GM19463 (cell line): ENCODE results near the gene ITSN1.

Experiments
- ATAC-seq: cut with Tn5 transposase; IDR thresholded peaks from one replicate; pipeline ENCODE4 v1.9.1; 2021; ENCODE audit warnings: mild to moderate bottlenecking, moderate library complexity; ENCODE audit not compliant: unreplicated experiment

ITSN1 gene

DNA sequence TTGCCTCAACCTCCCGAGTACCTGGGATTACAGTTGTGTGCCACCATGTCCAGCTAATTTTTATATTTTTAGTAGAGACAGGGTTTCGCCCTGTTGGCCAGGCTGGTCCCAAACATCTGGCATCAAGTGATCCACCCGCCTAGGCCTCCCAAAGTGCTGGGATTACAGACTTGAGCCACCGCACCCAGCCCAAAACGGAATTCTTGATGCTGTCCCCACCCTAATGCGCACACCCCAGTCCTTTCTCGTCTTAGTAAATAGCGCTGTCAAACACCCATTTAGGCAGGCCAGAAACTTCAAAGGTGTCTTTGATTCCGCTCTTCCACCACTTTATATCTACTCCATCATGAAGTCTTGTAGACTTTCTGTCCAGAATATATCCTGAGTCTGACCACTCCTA, 35.1 kb downstream of the ITSN1 start:
- no peak for ATAC-seq

GRCh38 chr21:33680870-33681269, 38.6 kb downstream of the ITSN1 start:
- no peak for ATAC-seq

- no peak for ATAC-seq
These were observed 40.8 kb downstream of the ITSN1 start for GRCh38 chr21:33682992-33683627.

DNA sequence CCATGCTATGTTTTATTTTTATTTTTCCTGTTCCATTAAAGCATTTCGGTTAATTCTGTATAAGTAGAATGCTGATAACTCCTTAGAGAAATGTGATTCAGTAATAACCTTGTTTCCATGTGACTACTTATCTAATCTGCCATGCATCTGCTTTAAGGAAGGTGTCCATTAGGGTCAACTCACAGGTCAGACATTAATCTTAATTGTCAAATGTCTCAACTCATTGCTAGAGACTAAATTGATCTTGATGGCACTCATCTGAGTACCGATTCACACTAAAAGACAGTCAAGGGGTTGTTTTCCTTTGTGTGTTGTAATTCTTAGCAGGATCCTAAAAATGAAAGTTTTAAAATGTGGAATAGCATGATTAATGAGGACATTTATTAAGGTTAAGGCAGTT, 41.8 kb downstream of the ITSN1 start:
- ATAC-seq = no peak

GRCh38 chr21:33684923-33685560, 42.7 kb downstream of the ITSN1 start:
- ATAC-seq = no peak

DNA sequence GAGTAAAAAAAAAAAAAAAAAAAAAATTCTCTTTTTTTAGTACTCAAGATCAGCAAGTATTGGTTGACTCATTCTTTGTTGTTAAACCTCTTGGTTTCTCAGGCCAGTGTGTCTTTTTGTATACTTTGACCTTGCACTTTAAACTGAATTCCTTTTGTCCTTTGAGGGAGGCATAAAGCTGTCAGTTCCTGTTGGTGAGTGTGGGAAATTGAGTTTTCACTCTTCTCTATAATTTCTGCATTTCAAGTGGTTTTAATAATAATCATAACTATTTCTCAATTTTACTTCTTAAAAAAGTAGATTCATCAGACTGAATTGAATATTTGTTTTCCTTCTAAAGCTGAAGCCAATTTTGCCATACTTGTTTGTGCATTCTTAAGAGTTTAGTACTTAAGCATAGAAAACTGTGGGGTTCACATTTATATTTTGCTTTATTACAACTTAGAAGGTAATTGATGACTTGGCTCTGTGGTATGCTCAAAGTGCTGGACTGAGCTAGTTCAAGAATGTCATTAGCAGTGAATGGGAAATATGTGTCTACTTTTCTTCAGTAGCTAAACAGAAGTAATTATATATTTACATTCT, 43.4 kb downstream of the ITSN1 start:
- ATAC-seq = no peak

GRCh38 chr21:33686386-33686785, 44.1 kb downstream of the ITSN1 start:
- ATAC-seq = no peak

DNA sequence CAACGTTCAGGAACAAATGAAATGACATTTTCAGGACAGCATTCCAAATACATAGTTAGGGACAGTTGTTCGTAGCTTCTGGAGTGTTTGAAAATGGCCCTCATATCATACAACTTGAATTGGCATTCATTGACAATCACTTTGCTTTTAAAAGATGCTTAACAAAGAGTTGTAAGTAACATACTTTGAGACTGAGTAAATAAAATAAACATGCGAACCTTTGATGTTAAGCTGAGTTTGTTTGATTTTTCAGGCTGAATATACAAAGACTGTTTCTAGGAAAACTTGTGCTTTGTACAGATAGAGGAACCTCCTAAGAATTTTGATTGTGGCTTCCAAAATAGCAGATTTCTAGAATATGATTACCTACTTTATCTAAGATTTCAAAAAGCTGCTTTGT, 45.3 kb downstream of the ITSN1 start:
- no peak for ATAC-seq

DNA sequence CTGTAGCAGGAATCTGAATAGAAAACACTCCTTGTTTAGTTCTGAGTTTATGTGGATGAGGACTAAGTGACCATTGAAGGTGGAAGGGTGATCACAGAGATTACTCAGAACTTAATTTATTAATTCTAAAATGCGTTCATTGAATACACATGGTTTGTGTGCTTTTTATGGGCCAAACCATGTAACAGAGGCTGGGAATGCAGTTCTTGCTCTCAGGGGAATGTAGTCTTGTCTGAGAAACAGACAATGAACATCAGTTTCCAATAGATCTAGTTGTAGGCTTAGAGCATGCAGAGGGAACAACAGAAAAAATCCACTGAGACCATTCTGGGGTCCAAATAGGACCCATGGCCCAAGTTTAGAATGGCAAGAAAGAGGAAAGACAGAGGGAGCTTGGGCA, 46.1 kb downstream of the ITSN1 start:
- no peak for ATAC-seq

DNA sequence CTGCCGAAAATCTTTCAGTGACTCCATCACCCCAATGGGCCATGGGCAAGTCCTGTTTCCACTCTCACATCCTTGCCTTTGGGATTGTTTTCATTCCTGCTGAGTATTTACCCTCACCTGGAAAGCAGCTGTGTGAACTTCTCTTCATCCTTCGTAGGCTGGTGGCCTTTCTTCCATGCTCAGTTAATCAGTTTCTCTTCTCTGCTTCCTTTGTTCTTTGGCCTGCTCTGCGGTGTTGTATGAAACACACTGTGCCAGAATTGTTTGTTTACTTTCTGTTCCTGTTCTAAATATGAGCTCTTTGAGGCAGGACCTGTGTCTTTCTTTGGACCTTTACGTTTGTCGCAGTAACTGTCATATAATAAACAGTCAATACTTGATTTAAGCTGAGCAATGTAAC, 48.6 kb downstream of the ITSN1 start:
- no peak for ATAC-seq

DNA sequence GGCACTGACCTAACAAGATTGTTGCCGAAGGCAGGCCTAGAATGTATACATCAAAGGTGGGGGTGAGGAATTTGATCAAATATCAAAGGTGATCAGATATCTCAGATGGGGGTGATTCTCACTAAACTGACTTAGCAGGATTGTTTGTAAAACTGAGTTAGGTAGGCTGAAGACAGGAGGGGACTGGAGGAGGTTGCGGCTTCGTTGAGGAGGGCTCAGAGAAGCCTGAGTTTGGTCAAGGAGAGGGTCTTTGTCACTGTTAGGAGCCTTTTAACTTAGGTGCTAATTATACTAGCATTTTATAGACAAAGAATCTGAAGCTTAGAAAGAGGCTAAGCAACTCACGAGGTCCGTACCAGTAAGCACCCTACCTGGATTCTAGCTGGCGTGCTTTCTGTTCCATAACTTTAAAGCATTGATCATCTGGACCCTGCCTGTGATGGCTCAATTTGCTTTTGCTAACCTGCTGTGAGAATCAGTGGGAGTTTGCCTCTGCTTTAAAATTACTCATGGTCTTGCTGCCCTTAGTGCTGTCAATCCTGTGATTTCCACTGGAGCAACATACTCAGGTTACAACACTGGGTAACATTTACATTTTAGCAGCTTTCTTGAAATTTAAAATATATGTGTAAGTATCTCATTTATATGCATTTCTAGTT, 49.8 kb downstream of the ITSN1 start:
- ATAC-seq = no peak

- no peak for ATAC-seq
These were observed 53.5 kb downstream of the ITSN1 start for GRCh38 chr21:33695813-33696212.

DNA sequence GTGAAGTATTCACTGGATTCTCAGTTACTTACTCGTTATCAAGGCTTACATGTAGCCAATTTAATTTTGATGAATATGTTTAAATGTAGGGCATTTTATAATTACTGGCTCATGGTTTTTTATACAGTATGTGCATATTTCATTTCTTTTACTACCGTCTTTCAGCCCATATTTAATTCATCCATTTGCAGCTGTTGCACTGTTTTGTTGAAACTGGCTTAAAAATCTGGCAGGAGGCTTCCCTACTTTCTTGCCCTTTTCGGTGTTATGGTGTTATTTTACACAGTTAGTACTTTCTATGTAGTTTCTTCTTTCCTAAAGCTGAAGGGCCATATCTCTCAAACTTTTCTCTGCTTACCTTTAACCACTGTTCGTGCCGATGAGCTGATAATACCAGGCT, 54.2 kb downstream of the ITSN1 start:
- no peak for ATAC-seq

DNA sequence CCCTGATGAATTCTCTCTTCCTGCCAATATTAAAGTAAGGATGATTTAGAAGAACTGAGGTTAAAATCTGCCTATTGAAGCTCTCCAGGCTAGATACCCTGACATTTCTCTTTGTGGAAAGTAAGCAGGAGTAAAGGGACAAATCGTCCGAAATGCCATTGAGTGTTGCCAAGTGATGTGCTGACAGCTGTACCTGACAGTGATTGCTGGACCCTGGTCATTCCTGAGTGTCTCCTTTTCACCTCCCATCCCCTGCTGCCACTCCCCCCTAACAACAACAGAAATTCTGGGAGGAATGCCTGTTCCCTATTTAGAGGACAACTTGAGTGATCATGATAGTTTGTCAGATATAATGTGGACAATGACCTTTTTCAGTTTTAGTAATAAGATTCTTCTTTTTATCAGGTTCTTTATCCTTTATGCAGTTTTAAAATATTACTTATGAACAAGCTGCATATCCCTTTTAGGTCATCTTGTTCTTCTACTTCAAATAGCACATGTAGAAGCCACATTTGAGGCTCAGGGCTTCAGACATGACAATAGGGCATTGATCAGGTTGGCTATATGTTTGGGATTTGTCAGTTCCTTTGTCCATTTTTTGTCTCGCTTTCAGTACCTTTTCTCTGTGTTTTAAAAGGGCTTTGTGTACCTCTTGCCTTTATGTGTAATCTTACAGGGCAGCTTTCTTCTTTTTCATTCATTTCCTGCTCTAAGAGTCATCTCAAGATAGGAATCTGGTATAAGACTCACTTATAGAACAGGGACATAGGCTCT, 56.0 kb downstream of the ITSN1 start:
- no peak for ATAC-seq

GRCh38 chr21:33699277-33699676, 57.0 kb downstream of the ITSN1 start:
- no peak for ATAC-seq

- no peak for ATAC-seq
These were observed 58.2 kb downstream of the ITSN1 start for GRCh38 chr21:33700491-33700890.

DNA sequence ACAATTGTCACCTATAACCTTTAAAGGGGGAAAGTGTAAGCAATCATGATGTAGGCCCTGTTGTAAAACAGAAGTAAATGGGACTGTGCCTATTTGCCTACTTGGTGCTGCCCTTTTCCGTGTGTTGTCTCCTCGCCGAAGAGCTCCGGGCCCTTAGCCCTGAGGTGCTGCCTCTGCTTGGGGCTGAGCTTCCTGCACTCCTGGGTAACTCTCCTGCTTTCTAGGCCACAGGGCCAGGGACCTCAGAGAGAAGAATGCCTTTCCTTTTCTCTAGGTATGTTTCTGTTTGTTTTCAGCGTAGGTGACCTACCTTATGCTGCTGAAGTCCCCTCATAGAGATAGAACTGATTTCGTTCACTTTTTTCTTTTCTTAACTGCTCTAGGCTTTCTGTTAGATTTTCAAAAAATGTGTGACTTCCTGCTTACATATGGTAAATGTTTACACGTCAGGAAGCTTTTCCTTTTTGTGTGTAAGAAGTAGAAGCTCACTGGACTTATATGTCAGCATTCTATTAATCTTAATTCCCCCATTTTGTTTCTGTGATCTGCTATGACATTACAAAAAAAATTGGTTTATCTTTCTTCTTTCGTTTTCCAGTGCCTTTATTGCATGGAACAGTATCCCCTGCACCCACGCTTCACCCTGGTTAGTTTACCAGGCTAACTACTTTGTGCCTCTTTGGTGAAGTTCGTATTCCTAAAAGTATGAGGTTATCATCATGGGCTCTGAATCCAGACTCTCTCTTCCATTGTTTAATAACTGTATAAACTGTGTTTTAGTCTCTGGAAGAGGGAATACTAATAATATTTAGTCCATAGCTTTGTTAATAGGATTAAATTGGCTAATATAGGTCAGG, 61.7 kb downstream of the ITSN1 start:
- no peak for ATAC-seq

- ATAC-seq = no peak
These were observed 65.5 kb downstream of the ITSN1 start for GRCh38 chr21:33707846-33708245.

- no peak for ATAC-seq
These were observed 66.6 kb downstream of the ITSN1 start for GRCh38 chr21:33708874-33709273.

DNA sequence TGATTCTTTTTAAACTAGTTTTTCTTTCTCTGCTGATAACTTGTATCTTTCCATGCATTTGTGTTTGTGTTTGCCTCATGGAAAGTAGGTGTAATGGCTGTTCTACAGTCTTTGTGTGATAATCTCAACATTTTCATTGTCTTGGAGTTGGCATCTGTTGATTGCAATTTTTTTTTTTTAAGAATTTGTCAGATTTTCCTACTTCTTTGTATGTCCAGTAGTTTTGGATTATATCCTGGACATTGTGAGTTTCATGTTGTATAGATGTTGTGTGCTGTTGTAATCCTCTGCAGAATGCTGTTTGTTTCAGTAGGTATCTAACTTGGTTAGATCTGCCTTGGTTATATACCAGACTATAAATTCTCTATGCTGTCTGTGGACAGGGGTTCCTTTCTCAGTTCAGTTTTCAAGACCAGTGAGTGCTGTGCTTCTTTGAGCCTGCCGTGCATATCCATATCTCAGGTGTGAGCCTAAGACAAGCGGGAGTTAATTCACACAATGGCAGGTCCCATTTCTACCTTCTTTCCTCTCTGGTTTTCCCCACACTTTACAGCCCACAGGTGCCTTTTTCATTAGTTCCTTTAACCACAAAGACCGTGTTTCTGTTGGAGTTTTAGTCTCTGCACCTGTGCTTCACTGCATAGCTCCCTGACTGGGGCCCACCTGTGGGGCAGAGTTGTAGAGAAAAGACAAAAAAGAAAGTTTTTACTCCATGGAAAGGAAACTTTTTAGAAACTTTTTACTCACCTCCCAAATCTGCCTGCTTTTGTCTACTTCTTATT, 69.9 kb downstream of the ITSN1 start:
- ATAC-seq = no peak
